Activated T-helper 1 cell treated with Interleukin-2 at 50 U/mL for 16 hours (primary cell): ENCODE results near the gene TBC1D12.
"Not testable (repeated sequence)": the region's sequence is repeated elsewhere in the genome, so short reads cannot be mapped to it uniquely, and the experiment has no call there.

Experiments used
- DNase-seq: peaks from one replicate; pipeline ENCODE4 v3.0.0-alpha.2; 2020; ENCODE audit warnings: low read depth

TBC1D12 gene

DNA sequence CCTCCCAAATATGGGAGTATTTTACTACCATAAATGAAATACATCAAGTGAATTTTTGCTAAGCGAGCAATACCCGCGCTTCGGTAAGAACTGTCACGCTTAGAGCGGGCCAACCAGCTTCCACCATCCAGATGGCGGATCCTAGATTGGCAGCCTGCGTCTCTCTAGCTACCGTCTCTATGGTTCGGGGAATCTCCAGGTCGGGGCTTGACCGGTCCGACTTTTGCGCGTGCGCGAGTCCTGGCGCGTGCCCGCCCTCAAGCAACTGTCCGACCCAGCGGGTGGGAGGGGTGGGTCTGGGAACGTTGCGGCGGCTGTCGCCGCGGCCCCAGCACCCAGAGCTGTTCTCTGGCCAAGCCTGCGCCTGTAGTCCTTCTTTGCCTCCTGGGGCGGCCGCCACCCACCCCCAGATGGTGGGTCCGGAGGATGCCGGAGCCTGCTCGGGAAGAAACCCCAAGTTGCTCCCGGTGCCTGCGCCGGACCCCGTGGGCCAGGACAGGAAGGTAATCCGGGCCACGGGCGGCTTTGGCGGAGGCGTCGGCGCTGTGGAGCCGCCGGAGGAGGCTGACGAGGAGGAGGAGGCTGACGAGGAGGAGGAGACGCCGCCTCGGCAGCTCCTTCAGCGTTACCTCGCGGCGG lies at the start of gene TBC1D12:
TBC1D12 (plus strand) TSS at position 338 of the 639 bp plus-strand sequence; CDS start at position 411, 73 bp downstream.
- no peak for DNase-seq

- DNase-seq: no peak
Observed at GRCh38 chr10:94353336-94353735, 49.0 kb upstream of the TBC1D12 start.

GRCh38 chr10:94355841-94356240 lies 46.5 kb upstream of the TBC1D12 start:
- no peak for DNase-seq

- no peak for DNase-seq
Observed at GRCh38 chr10:94357193-94357592, 45.1 kb upstream of the TBC1D12 start.

DNA sequence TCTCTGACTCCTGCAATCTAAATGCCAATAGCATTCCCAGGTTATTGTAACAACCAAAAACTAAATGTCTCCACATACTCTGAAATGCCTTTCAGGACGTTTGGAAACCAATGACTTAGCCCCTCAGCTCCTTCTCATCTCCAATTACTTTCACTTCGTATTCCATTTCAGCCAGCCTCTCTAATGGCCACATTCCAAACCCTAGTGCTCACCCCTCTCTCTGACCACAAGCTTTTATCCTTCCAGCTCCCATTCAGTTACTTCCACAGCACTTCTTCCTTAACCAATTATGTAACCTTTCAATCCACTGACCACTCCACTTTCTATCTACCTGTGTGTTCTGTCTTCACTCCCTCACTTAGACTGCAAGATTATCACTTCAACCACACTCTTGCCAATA lies 43.9 kb upstream of the TBC1D12 start:
- DNase-seq: no peak

GRCh38 chr10:94361171-94361794 lies 41.1 kb upstream of the TBC1D12 start:
- no peak for DNase-seq

- peak; percentile 89 for DNase-seq
Observed at GRCh38 chr10:94362360-94363250, 39.7 kb upstream of the TBC1D12 start, which contains the start of gene NOC3L. Gene NOC3L, minus strand, starts transcription at chr10:94362939. Its CDS starts 101 bp downstream, at chr10:94362838.

DNA sequence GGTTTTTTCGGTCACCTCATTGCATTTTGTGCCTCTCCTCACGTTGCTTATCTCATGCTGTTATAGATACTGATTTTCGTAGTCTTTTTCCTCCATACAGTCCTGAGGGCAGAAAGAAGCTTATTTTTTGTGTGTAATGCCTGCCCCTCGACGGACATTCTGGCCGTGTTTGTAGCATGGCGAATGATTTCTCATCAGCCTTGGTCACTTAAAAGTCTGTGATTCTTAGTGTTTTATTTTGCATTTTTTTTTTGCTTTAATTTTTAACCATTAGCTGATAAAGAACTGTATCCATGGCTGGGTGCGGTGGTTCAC lies 39.1 kb upstream of the TBC1D12 start:
- DNase-seq: no peak

DNA sequence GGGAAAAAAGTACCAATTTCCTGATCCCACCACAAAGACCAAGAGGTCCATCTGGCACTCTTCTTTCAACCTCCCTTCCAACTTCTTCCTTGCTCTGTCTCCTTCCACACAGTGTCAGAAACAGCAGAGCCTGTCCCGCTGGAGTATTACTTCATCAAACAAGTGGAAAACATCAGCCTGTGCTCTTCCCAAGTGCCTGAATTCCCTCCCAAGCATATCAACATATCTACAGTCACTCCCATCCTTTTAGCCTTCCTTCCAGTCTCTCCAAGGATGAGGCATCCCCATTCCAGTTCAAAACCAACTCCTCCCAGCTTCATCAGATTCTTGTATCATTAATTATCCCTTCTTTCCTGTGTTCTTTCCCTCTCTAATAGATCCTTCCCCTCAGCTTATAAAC lies 37.9 kb upstream of the TBC1D12 start:
- no peak for DNase-seq

DNA sequence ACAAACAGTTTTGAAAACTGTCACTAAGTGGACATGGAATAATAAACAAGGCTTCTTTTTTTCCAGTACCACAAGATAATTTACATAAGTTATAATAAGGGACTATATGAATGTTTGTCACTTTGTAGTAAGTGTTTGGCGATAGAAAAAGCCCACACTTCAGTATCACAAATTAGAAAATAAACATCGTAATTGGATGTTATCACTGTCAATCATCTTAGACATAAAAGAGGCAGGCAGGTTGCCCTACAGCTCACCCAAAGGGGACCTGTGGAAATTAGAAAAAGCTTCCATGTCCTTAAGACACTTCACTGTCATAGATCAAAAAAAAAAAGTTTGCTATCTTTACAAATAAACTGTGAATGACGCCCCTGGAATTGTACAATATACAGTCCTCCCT lies 36.0 kb upstream of the TBC1D12 start:
- no peak for DNase-seq

GRCh38 chr10:94370501-94370900 lies 31.8 kb upstream of the TBC1D12 start:
- DNase-seq: no peak

- no peak for DNase-seq
Observed at GRCh38 chr10:94375374-94375773, 27.0 kb upstream of the TBC1D12 start.

GRCh38 chr10:94376865-94377264 lies 25.5 kb upstream of the TBC1D12 start:
- no peak for DNase-seq

DNA sequence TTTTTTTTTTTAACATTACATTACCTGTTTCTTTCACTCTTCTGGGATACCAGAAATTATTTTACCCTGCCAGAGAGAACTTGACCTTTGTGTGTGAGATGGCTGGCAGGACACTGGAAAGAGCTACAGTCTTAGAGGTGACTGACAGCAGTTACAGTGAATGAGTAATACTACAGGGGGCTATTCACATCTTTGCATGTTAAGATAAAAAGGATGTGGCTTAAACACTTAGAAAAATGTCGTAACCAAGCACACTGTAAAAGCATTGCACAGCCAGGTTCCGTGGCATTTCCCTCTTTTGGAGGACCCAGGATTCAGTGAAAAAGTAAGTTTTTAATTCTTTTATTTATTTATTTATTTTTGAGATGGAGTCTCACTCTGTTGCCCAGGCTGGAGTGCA lies 18.8 kb upstream of the TBC1D12 start:
- DNase-seq: no peak

GRCh38 chr10:94385733-94386132 lies 16.6 kb upstream of the TBC1D12 start:
- not testable (repeated sequence) for DNase-seq

DNA sequence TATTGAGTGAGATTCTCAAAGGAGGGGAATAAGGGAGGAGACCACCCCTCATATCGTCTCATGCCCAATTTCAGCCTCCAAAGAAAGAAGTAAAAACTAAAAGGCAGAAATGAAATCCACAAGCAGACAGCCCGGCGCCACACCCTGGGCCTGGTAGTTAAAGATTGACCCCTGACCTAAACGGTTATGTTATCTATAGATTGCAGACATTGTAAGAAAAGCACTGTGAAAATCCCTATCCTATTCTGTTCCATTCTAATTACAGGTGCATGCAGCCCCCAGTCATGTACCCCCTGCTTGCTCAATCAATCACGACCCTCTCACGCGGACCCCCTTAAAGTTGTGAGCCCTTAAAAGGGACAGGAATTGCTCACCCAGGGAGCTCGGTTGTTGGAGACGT lies 10.2 kb upstream of the TBC1D12 start:
- DNase-seq: not testable (repeated sequence)

- DNase-seq: no peak
Observed at GRCh38 chr10:94397549-94398370, 4.6 kb upstream of the TBC1D12 start.

- no peak for DNase-seq
Observed at GRCh38 chr10:94398762-94399161, 3.6 kb upstream of the TBC1D12 start.

DNA sequence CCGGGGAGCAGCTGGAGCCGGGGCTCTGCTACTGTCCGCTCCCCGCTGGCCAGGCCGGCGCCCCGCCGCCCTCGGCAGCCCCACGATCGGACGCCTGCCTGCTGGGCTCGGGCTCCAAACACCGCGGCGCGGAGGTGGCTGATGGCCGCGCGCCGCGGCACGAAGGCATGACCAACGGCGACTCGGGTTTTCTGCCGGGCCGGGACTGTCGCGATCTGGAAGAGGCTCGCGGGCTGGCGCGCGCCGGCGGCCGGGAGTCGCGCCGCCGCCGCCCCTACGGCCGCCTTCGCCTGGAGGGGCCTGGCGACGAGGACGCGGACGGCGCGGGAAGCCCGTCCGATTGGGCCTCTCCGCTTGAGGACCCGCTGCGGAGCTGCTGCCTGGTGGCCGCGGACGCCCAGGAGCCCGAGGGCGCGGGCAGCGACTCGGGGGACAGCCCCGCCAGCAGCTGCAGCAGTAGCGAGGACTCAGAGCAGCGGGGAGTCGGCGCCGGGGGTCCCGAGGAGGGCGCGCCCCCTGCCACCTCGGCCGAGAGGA lies 570 bp downstream of the TBC1D12 start:
- DNase-seq: no peak

- no peak for DNase-seq
Observed at GRCh38 chr10:94403380-94404213, 1.3 kb downstream of the TBC1D12 start.

GRCh38 chr10:94405406-94405805 lies 3.1 kb downstream of the TBC1D12 start:
- no peak for DNase-seq
